Measurements from ENCODE around the gene EML4. TPM values are rescaled to one million over a fixed set of nuclear protein-coding genes. Genes with fewer than 3 reads are reported as not detected.

The EML4 gene
- total RNA-seq, 1 experiment from 2014 or later, result 68.2 TPM

GRCh38 chr2:42274863-42275262, 105.7 kb downstream of the EML4 start:
- CTCF ChIA-PET, result no interaction called here
- no TSS peak for BruUV-seq (replicated peaks)
- Mint-ChIP-seq H3K4me3 (ENCODE audit: low read depth, unreplicated experiment) (no peak overlapping the region), H3K9me3 (ENCODE audit: low read depth, unreplicated experiment) (no peaks in the 10 kb centered on the region), H3K36me3 (ENCODE audit: insufficient read depth, unreplicated experiment) (peaks cover 13% of the 10 kb centered on the region), H3K4me1 (ENCODE audit: low read depth, unreplicated experiment) (no peaks in the 10 kb centered on the region), H3K27me3 (ENCODE audit: unreplicated experiment) (no peaks in the 10 kb centered on the region), H3K27ac (ENCODE audit: unreplicated experiment) (no peak overlapping the region)
- intact Hi-C loops (cut with micrococcal nuclease; ENCODE audit: unreplicated experiment), result no loop called here
- TF ChIP-seq CTCF (IDR thresholded peaks at IDR 0.05; ENCODE audit: unreplicated experiment), result no peak
- DNase-seq, result no peak

- Mint-ChIP-seq H3K27me3 (ENCODE audit: unreplicated experiment) (no peaks in the 10 kb centered on the region), H3K4me3 (ENCODE audit: low read depth, unreplicated experiment) (no peak overlapping the region), H3K4me1 (ENCODE audit: low read depth, unreplicated experiment) (peaks cover 17% of the 10 kb centered on the region), H3K27ac (ENCODE audit: unreplicated experiment) (no peak overlapping the region), H3K36me3 (ENCODE audit: insufficient read depth, unreplicated experiment) (peaks cover 23% of the 10 kb centered on the region), H3K9me3 (ENCODE audit: low read depth, unreplicated experiment) (no peaks in the 10 kb centered on the region)
- DNase-seq, result no peak
- intact Hi-C loops (cut with micrococcal nuclease; ENCODE audit: unreplicated experiment), result no loop called here
- TF ChIP-seq CTCF (IDR thresholded peaks at IDR 0.05; ENCODE audit: unreplicated experiment), result no peak
- CTCF ChIA-PET, result interaction anchor here (0.6 kb wide), 1 partner anchor 12 kb away, joined by 3 read pairs; no protein-coding TSS in a partner anchor
- no TSS peak for BruUV-seq (replicated peaks)
Measured at GRCh38 chr2:42281416-42282081, 112.4 kb downstream of the EML4 start.

- Mint-ChIP-seq H3K27me3 (ENCODE audit: unreplicated experiment) (no peaks in the 10 kb centered on the region), H3K4me1 (ENCODE audit: low read depth, unreplicated experiment) (peaks cover 25% of the 10 kb centered on the region), H3K27ac (ENCODE audit: unreplicated experiment) (no peak overlapping the region), H3K4me3 (ENCODE audit: low read depth, unreplicated experiment) (no peak overlapping the region), H3K9me3 (ENCODE audit: low read depth, unreplicated experiment) (no peaks in the 10 kb centered on the region), H3K36me3 (ENCODE audit: insufficient read depth, unreplicated experiment) (peaks cover 13% of the 10 kb centered on the region)
- DNase-seq, result no peak
- BruUV-seq (replicated peaks), result no TSS peak
- intact Hi-C loops (cut with micrococcal nuclease; ENCODE audit: unreplicated experiment), result no loop called here
- CTCF ChIA-PET, result interaction anchor here (0.5 kb wide), 1 partner anchor 51 kb away, joined by 4 read pairs; no protein-coding TSS in a partner anchor
- TF ChIP-seq CTCF (IDR thresholded peaks at IDR 0.05; ENCODE audit: unreplicated experiment), result no peak
Measured at GRCh38 chr2:42284019-42284418, 114.9 kb downstream of the EML4 start.

- Mint-ChIP-seq H3K36me3 (ENCODE audit: insufficient read depth, unreplicated experiment) (peaks cover 10% of the 10 kb centered on the region), H3K4me3 (ENCODE audit: low read depth, unreplicated experiment) (no peak overlapping the region), H3K4me1 (ENCODE audit: low read depth, unreplicated experiment) (peaks cover 25% of the 10 kb centered on the region), H3K9me3 (ENCODE audit: low read depth, unreplicated experiment) (no peaks in the 10 kb centered on the region), H3K27me3 (ENCODE audit: unreplicated experiment) (no peaks in the 10 kb centered on the region), H3K27ac (ENCODE audit: unreplicated experiment) (peak overlapping the region; percentile 42)
- BruUV-seq (replicated peaks), result no TSS peak
- CTCF ChIA-PET, result interaction anchor here (0.6 kb wide), 1 partner anchor 1934 kb away, joined by 3 read pairs; no protein-coding TSS in a partner anchor
- TF ChIP-seq CTCF (IDR thresholded peaks at IDR 0.05; ENCODE audit: unreplicated experiment), result no peak
- intact Hi-C loops (cut with micrococcal nuclease; ENCODE audit: unreplicated experiment), result no loop called here
- no peak for DNase-seq
Measured at GRCh38 chr2:42286268-42286946, 117.3 kb downstream of the EML4 start.

Measured in Calu3 (cell line).